Measurements from ENCODE around the gene PTAR1.
A peak's percentile ranks its signal among the peaks of the same experiment; 100 is the strongest.

Gene PTAR1

DNA sequence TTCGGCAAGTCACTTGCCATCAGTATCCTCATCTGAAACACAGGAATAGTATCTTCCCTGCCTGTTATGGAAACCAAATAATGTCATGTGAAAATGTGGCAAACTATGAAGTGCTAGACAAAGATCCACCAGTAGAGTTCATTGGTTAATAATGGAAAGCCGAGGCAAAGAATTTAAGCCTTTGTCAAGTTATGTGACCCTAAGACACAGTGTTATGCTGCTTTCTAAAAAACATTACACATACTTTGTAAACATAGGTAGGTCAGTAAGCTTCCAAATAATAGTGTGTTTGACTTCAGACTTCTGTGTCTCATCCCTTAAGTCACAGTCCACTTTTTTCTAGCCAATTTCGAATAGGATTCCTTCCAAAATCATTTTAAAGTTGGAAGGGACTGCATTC is 6.0 kb downstream of the PTAR1 start:
- no peak overlapping the region for H3K4me3 ChIP-seq (ENCODE audit: low read depth, low read length)
- DNase-seq (ENCODE audit: low read depth): no peak
- TF ChIP-seq, protein P1, sequence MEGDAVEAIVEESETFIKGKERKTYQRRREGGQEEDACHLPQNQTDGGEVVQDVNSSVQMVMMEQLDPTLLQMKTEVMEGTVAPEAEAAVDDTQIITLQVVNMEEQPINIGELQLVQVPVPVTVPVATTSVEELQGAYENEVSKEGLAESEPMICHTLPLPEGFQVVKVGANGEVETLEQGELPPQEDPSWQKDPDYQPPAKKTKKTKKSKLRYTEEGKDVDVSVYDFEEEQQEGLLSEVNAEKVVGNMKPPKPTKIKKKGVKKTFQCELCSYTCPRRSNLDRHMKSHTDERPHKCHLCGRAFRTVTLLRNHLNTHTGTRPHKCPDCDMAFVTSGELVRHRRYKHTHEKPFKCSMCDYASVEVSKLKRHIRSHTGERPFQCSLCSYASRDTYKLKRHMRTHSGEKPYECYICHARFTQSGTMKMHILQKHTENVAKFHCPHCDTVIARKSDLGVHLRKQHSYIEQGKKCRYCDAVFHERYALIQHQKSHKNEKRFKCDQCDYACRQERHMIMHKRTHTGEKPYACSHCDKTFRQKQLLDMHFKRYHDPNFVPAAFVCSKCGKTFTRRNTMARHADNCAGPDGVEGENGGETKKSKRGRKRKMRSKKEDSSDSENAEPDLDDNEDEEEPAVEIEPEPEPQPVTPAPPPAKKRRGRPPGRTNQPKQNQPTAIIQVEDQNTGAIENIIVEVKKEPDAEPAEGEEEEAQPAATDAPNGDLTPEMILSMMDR (IDR thresholded peaks at IDR 0.05; ENCODE audit: control insufficient read depth, extremely low read depth, insufficient read depth): no peak

DNA sequence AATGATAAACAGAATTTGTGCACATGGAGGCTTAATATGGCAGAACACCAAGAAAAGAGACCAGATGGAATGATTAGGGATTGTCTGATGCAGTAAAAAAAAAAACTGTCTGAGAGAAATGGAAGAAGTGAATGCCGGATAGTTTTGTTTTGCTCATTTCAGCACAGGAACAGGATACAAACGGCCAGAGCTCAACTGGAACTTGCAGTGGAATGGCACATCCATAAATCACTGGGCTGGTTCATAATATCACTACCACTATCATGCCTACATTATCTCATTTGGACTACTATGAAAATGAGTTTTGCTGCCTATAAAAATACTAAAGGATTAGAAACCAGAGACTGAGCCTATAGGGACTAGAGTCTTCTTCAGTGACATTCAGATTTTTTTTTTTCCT is 9.7 kb downstream of the PTAR1 start:
- no peak for DNase-seq (ENCODE audit: low read depth)
- TF ChIP-seq, protein P1 (IDR thresholded peaks at IDR 0.05; ENCODE audit: control insufficient read depth, extremely low read depth, insufficient read depth): no peak
- H3K4me3 ChIP-seq (ENCODE audit: low read depth, low read length): no peak overlapping the region

DNA sequence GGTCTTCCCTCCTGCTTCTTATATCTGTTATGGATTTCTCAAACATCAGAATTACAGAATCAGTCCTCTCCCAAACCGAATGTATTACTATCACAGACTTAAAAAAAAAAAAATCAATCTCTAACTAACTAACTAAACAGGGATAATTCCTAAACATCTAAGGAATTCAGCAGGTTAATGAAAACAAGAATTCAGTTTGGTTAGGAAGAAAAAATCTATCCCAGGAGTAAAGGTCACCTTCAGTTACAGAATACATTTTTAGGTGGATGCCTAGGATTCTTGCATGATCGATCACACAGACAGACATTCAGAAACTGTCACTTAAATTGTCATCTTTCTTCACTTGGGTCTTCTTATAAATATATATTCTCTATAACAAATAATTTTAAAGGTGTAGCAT is 11.5 kb downstream of the PTAR1 start:
- DNase-seq (ENCODE audit: low read depth): no peak
- TF ChIP-seq, protein P1 (IDR thresholded peaks at IDR 0.05; ENCODE audit: control insufficient read depth, extremely low read depth, insufficient read depth): no peak
- no peak overlapping the region for H3K4me3 ChIP-seq (ENCODE audit: low read depth, low read length)

DNA sequence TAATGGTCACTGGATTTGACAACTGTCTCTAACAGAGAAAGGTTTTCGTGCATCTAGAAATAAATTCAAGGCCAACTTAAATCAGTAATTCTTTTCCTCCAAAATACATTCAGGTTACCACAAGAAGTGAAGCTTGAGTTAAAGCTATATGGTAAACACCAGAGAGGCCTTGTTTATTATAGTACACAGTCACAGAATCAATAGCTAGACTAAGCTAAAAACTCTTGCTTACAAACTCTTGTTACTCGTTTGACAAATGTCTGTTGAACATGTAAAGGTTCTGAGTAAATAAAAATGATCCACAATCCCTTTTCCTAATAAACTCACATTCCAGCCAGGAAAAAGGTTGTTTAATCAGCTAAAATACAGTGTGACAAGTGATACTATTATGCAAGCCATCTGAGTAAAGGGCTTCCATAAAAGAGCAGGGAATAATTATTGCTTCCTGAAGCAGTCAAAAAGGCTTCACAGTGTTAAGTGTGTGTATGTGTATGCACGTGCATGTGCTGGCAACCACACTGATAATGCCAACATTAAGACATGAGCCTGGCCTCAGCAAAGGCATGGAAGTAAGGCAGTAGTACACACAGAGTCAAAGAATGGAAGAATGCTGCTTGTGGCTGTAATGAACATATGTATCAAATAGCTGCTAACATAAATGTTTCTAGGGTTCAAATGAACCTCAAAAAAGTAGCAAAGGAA is 12.8 kb downstream of the PTAR1 start:
- TF ChIP-seq, protein P1 (IDR thresholded peaks at IDR 0.05; ENCODE audit: control insufficient read depth, extremely low read depth, insufficient read depth): no peak

DNA sequence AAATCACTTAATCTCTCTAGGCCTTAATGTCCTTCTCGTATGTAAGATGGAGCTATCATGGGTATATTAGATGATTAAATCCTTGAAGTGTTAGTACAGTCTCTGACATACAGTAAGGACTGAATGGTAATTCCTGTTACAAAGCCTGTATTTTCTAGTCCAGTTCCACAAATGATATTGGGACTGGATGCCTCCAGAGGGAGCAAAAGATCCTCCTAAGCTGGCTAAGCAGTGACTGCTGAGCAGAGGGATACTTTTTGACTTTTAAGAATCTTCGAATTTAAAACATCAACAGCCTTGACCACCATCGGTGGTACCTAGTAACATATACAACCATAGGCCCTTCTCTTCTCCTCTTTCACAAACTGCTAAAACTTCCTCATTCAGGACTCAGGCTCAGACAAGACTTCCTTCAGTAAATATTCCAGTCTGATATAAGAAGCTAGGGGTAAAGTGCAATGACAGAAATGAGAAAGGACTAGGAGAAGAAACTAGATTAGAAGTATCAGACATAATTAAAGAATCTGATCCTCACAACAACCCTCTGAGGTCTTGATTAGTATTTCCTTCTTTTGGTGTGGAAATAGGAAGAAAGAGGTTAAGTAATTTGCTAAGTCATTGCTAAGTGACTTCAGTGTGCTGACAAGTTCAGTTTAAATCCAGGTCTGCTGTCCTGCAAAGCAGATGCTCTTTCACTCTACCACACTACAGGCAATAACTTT is 13.9 kb downstream of the PTAR1 start:
- TF ChIP-seq, protein P1 (IDR thresholded peaks at IDR 0.05; ENCODE audit: control insufficient read depth, extremely low read depth, insufficient read depth): 0 out of 2 replicates have a peak, but pooled peaks have one; percentile 25
- no peak overlapping the region for H3K4me3 ChIP-seq (ENCODE audit: low read depth, low read length)
- no peak for DNase-seq (ENCODE audit: low read depth)

More for the DNA sequence above, 12.8 kb downstream of the PTAR1 start:
- no peak overlapping the region for H3K4me3 ChIP-seq (ENCODE audit: low read depth, low read length)
- peak; percentile 27 for DNase-seq (ENCODE audit: low read depth)

DNA sequence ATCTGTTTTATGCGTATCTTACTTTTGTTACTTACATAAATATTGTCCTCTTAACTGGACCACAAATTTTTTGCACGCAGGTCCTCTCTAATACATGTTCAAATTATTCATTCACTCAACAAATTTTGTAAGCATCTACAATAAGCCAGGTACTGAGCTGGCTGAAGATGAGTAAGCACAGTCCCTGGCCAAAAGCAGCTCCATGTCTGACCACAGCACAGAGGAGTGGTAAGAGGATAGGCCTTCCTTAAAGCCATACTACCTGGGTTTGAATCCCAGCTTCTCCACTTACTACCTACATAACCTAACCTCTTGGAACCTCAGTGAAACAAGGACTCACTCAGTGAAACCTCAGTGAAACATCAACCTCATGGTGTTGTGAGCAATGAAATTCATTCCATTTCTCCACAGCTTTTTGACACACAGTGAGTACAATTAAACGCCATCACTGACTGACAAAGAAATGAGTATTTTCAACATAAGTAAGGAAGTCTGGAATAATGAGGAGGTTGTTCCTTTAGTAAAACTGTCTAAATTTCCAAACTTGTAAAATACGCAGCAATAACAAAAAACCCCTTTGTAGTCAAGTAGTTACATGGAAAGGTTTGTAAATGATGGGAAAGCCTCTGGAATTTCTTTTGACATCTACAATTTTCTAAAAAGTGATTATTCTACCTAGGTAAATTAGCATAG is 15.0 kb downstream of the PTAR1 start:
- no peak overlapping the region for H3K4me3 ChIP-seq (ENCODE audit: low read depth, low read length)
- TF ChIP-seq, protein P1 (IDR thresholded peaks at IDR 0.05; ENCODE audit: control insufficient read depth, extremely low read depth, insufficient read depth): no peak
- DNase-seq (ENCODE audit: low read depth): no peak
